Type B pancreatic cell (in vitro differentiated cells): Measurements from ENCODE around the gene SESN2. TPM values are rescaled to one million over a fixed set of nuclear protein-coding genes. Genes with fewer than 3 reads are reported as not detected.

Experiments used
- DNase-seq: peaks from one replicate; pipeline ENCODE4 v3.0.0; 2021; ENCODE audit warnings: mixed read lengths; ENCODE audit not compliant: unreplicated experiment; ENCODE audit errors: extremely low spot score
- H3K27ac Mint-ChIP-seq: 2 replicates; pipeline ENCODE4 v1.8.0; 2021; ENCODE audit warnings: mild to moderate bottlenecking, mixed read lengths
- H3K27me3 Mint-ChIP-seq: 2 replicates; pipeline ENCODE4 v1.8.0; 2021; ENCODE audit warnings: mixed read lengths
- H3K36me3 Mint-ChIP-seq: 2 replicates; pipeline ENCODE4 v1.8.0; 2021; ENCODE audit warnings: mixed read lengths
- H3K4me1 Mint-ChIP-seq: one replicate; pipeline ENCODE4 v1.8.0; 2021; ENCODE audit warnings: mixed read lengths; ENCODE audit not compliant: unreplicated experiment
- H3K4me3 Mint-ChIP-seq: 2 replicates; pipeline ENCODE4 v1.8.0; 2021; ENCODE audit warnings: mild to moderate bottlenecking, mixed read lengths
- H3K9me3 Mint-ChIP-seq: 2 replicates; pipeline ENCODE4 v1.8.0; 2021; ENCODE audit warnings: mixed read lengths
- CTCF ChIP-seq: fragments of 200-600 bp; sonication (generic); conservative IDR thresholded peaks from 2 replicates; pipeline ENCODE4 v1.5.0; 2021; ENCODE audit warnings: antibody characterized with exemption, mild to moderate bottlenecking
- total RNA-seq: library from RNA; stranded (reverse); gene quantifications from 2 replicates; pipeline ENCODE4 v1.2.1, GENCODE V29; 2021; ENCODE audit warnings: low replicate concordance

SESN2 gene
- total RNA-seq, 1 donor from 2014 or later = 21.5 TPM

GRCh38 chr1:28301368-28302174 is 42.3 kb downstream of the SESN2 start:
- TF ChIP-seq CTCF = no peak
- no peak overlapping the region for H3K4me3 Mint-ChIP-seq
- peaks cover 8% of the 10 kb centered on the region for H3K4me1 Mint-ChIP-seq
- DNase-seq = no peak
- H3K27me3 Mint-ChIP-seq = no peaks in the 10 kb centered on the region
- H3K36me3 Mint-ChIP-seq = no peaks in the 10 kb centered on the region
- H3K9me3 Mint-ChIP-seq = no peaks in the 10 kb centered on the region
- H3K27ac Mint-ChIP-seq = no peak overlapping the region

- no peak overlapping the region for H3K27ac Mint-ChIP-seq
- no peaks in the 10 kb centered on the region for H3K27me3 Mint-ChIP-seq
- H3K36me3 Mint-ChIP-seq = no peaks in the 10 kb centered on the region
- no peaks in the 10 kb centered on the region for H3K9me3 Mint-ChIP-seq
- no peak for DNase-seq
- H3K4me1 Mint-ChIP-seq = peaks cover 2% of the 10 kb centered on the region
- H3K4me3 Mint-ChIP-seq = no peak overlapping the region
- no peak for TF ChIP-seq CTCF
Observed at GRCh38 chr1:28302247-28302646, 42.9 kb downstream of the SESN2 start.

GRCh38 chr1:28306301-28306949 is 47.1 kb downstream of the SESN2 start:
- no peak for TF ChIP-seq CTCF
- H3K4me1 Mint-ChIP-seq = no peaks in the 10 kb centered on the region
- H3K4me3 Mint-ChIP-seq = no peak overlapping the region
- H3K27me3 Mint-ChIP-seq = no peaks in the 10 kb centered on the region
- DNase-seq = no peak
- H3K9me3 Mint-ChIP-seq = no peaks in the 10 kb centered on the region
- H3K27ac Mint-ChIP-seq = no peak overlapping the region
- no peaks in the 10 kb centered on the region for H3K36me3 Mint-ChIP-seq

- TF ChIP-seq CTCF = no peak
- H3K36me3 Mint-ChIP-seq = no peaks in the 10 kb centered on the region
- H3K27ac Mint-ChIP-seq = no peak overlapping the region
- H3K4me3 Mint-ChIP-seq = no peak overlapping the region
- H3K9me3 Mint-ChIP-seq = no peaks in the 10 kb centered on the region
- no peaks in the 10 kb centered on the region for H3K4me1 Mint-ChIP-seq
- H3K27me3 Mint-ChIP-seq = no peaks in the 10 kb centered on the region
- no peak for DNase-seq
Observed at GRCh38 chr1:28308750-28309149, 49.4 kb downstream of the SESN2 start.

- no peak for DNase-seq
- no peaks in the 10 kb centered on the region for H3K9me3 Mint-ChIP-seq
- no peaks in the 10 kb centered on the region for H3K4me1 Mint-ChIP-seq
- no peaks in the 10 kb centered on the region for H3K27me3 Mint-ChIP-seq
- H3K27ac Mint-ChIP-seq = no peak overlapping the region
- no peaks in the 10 kb centered on the region for H3K36me3 Mint-ChIP-seq
- TF ChIP-seq CTCF = no peak
- H3K4me3 Mint-ChIP-seq = no peak overlapping the region
Observed at GRCh38 chr1:28309702-28310101, 50.4 kb downstream of the SESN2 start.
